Right lobe of liver (tissue), 4 donors: ENCODE measurements around the gene RAD50.

ENCODE experiments used
- POLR2A ChIP-seq: fragments of 450-650 bp; IDR thresholded peaks from one replicate; pipeline ENCODE4 v1.6.1; 2017; ENCODE audit warnings: antibody characterized with exemption, mild to moderate bottlenecking
- TF ChIP-seq, protein P1 (sequence below), 4 donors: fragments of 200-600 bp in 3 of 4; fragments of 450-650 bp in 1 of 4; IDR thresholded peaks; one replicate each; pipeline versions ENCODE4 v1.5.1 to v1.8.0; 2016 to 2022; ENCODE audit warnings: antibody characterized with exemption in 4 of 4, mild to moderate bottlenecking in 2 of 4
- donor health status: DM: no; HTN: no; CAD: no.
- donor health status: DM: no; HTN: no; CAD: no.
- donor health status: DM: no; HTN: yes; CAD: no.

GRCh38 chr5:132677191-132677590 is 120.4 kb downstream of the RAD50 start:
- TF ChIP-seq POLR2A, result no peak
- TF ChIP-seq, protein P1, sequence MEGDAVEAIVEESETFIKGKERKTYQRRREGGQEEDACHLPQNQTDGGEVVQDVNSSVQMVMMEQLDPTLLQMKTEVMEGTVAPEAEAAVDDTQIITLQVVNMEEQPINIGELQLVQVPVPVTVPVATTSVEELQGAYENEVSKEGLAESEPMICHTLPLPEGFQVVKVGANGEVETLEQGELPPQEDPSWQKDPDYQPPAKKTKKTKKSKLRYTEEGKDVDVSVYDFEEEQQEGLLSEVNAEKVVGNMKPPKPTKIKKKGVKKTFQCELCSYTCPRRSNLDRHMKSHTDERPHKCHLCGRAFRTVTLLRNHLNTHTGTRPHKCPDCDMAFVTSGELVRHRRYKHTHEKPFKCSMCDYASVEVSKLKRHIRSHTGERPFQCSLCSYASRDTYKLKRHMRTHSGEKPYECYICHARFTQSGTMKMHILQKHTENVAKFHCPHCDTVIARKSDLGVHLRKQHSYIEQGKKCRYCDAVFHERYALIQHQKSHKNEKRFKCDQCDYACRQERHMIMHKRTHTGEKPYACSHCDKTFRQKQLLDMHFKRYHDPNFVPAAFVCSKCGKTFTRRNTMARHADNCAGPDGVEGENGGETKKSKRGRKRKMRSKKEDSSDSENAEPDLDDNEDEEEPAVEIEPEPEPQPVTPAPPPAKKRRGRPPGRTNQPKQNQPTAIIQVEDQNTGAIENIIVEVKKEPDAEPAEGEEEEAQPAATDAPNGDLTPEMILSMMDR (IDR thresholded peaks at IDR 0.05), result no peak
